Inferior parietal cortex (tissue), 1 donor: ENCODE measurements around the gene GABRA5.
A peak's percentile ranks its signal among the peaks of the same experiment; 100 is the strongest.
"Not testable (repeated sequence)": the region's sequence is repeated elsewhere in the genome, so short reads cannot be mapped to it uniquely, and the experiment has no call there.

ENCODE experiments used
- DNase-seq: peaks from one replicate; pipeline ENCODE4 v3.0.0-alpha.2; 2016; ENCODE audit errors: extremely low spot score

Gene GABRA5

GRCh38 chr15:26877831-26878230 is 11.0 kb downstream of the GABRA5 start:
- DNase-seq = no peak

- no peak for DNase-seq
Observed at GRCh38 chr15:26879706-26880105, 12.8 kb downstream of the GABRA5 start.

GRCh38 chr15:26882112-26882511 is 15.2 kb downstream of the GABRA5 start:
- no peak for DNase-seq

GRCh38 chr15:26882616-26883365 is 15.9 kb downstream of the GABRA5 start:
- DNase-seq = no peak

GRCh38 chr15:26883466-26883865 is 16.6 kb downstream of the GABRA5 start:
- no peak for DNase-seq

- no peak for DNase-seq
Observed at GRCh38 chr15:26886566-26886965, 19.7 kb downstream of the GABRA5 start.

GRCh38 chr15:26887926-26888666 is 21.2 kb downstream of the GABRA5 start:
- DNase-seq = peak; percentile 58

GRCh38 chr15:26888761-26889160 is 21.9 kb downstream of the GABRA5 start:
- DNase-seq = no peak

- peak; percentile 93 for DNase-seq
Observed at GRCh38 chr15:26889298-26889898, 22.5 kb downstream of the GABRA5 start.

- no peak for DNase-seq
Observed at GRCh38 chr15:26890451-26890850, 23.6 kb downstream of the GABRA5 start.

- no peak for DNase-seq
Observed at GRCh38 chr15:26890988-26891387, 24.1 kb downstream of the GABRA5 start.

- peak; percentile 94 for DNase-seq
Observed at GRCh38 chr15:26891448-26892181, 24.8 kb downstream of the GABRA5 start.

- DNase-seq = no peak
Observed at GRCh38 chr15:26892182-26892518, 25.3 kb downstream of the GABRA5 start.

- DNase-seq = no peak
Observed at GRCh38 chr15:26892678-26893077, 25.8 kb downstream of the GABRA5 start.

GRCh38 chr15:26893351-26894065 is 26.6 kb downstream of the GABRA5 start:
- no peak for DNase-seq

- DNase-seq = no peak
Observed at GRCh38 chr15:26894181-26894580, 27.3 kb downstream of the GABRA5 start.

GRCh38 chr15:26895346-26895745 is 28.5 kb downstream of the GABRA5 start:
- DNase-seq = not testable (repeated sequence)

- no peak for DNase-seq
Observed at GRCh38 chr15:26899658-26900057, 32.8 kb downstream of the GABRA5 start.

GRCh38 chr15:26901041-26901440 is 34.2 kb downstream of the GABRA5 start:
- DNase-seq = no peak

GRCh38 chr15:26910715-26911114 is 43.9 kb downstream of the GABRA5 start:
- DNase-seq = no peak

- DNase-seq = no peak
Observed at GRCh38 chr15:26921433-26921832, 54.6 kb downstream of the GABRA5 start.

GRCh38 chr15:26926081-26926480 is 59.2 kb downstream of the GABRA5 start:
- no peak for DNase-seq
